EL (cell line): ENCODE results near the gene GARRE1.

Source experiments
- DNase-seq: peaks from one replicate; pipeline ENCODE4 v3.0.0-alpha.2; 2016

GARRE1 gene

GRCh38 chr19:34295103-34295502 lies 40.7 kb downstream of the GARRE1 start:
- DNase-seq, result no peak

DNA sequence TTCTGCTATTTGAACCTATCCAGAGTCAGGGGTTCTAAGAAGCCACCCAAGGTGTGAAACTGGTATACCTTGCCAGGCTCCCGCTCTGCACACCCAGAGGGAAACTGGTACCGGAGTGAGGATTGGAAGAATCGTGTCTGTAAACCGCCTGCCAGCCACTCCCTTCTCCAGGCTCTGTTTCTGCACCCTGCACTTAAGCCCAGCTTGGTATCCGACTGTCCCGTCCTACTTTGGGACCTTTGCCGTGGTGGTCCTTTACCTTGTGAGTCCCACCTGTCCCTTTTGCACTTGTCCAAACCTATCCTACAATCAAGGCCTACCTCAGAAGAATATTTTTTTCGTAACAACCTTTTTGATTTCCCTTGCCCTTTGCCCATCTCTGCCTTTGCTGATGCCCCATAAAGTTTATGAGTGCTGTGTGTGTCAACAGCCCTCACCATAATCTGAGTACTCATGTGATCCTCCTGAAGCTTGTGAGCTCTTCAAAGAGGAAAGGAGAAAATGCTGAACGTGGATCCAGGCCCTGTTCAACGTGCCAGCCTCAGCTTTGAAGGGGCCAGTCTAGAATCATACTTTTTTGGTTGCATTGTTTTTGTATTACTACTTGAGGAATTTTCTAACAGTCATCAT lies 44.7 kb downstream of the GARRE1 start:
- no peak for DNase-seq

- no peak for DNase-seq
Measured at GRCh38 chr19:34299576-34299975, 45.2 kb downstream of the GARRE1 start.

- DNase-seq, result no peak
Measured at GRCh38 chr19:34300380-34300779, 46.0 kb downstream of the GARRE1 start.

- DNase-seq, result no peak
Measured at GRCh38 chr19:34300962-34301361, 46.6 kb downstream of the GARRE1 start.
